Measurements from ENCODE around the gene EIF4G1. TPM values are rescaled to one million over a fixed set of nuclear protein-coding genes. Genes with fewer than 3 reads are reported as not detected.

Gene EIF4G1
- polyA plus RNA-seq, 3 donors: 171 to 242 (median 221) TPM

GRCh38 chr3:184375747-184376461 lies 61.5 kb downstream of the EIF4G1 start:
- DNase-seq (ENCODE audit: extremely low read depth in 1 of 11, low read depth in 9 of 11, low spot score in 4 of 11): no peak

GRCh38 chr3:184377374-184377773 lies 63.0 kb downstream of the EIF4G1 start:
- DNase-seq (ENCODE audit: extremely low read depth in 1 of 11, low read depth in 9 of 11, low spot score in 4 of 11): no peak

- no peak for DNase-seq (ENCODE audit: extremely low read depth in 1 of 11, low read depth in 9 of 11, low spot score in 4 of 11)
These were observed 63.6 kb downstream of the EIF4G1 start, which contains the start of gene THPO for GRCh38 chr3:184377882-184378445. Gene THPO, minus strand, starts transcription at chr3:184378207. Its CDS starts 1,948 bp downstream, at chr3:184376259.

GRCh38 chr3:184378651-184379357 lies 64.4 kb downstream of the EIF4G1 start:
- DNase-seq (ENCODE audit: extremely low read depth in 1 of 11, low read depth in 9 of 11, low spot score in 4 of 11): no peak

GRCh38 chr3:184379358-184380184 lies 65.2 kb downstream of the EIF4G1 start, which contains the start of gene CHRD:
Gene CHRD, plus strand, starts transcription at chr3:184380054. Its CDS starts 265 bp downstream, at chr3:184380319.
- DNase-seq (ENCODE audit: extremely low read depth in 1 of 11, low read depth in 9 of 11, low spot score in 4 of 11): no peak

- DNase-seq (ENCODE audit: extremely low read depth in 1 of 11, low read depth in 9 of 11, low spot score in 4 of 11): peak in 1 of 11 donors; percentile 65
These were observed 65.8 kb downstream of the EIF4G1 start for GRCh38 chr3:184380185-184380626.

- DNase-seq (ENCODE audit: extremely low read depth in 1 of 11, low read depth in 9 of 11, low spot score in 4 of 11): no peak
These were observed 66.3 kb downstream of the EIF4G1 start for GRCh38 chr3:184380627-184381260.

- no peak for DNase-seq (ENCODE audit: extremely low read depth in 1 of 11, low read depth in 9 of 11, low spot score in 4 of 11)
These were observed 67.1 kb downstream of the EIF4G1 start for GRCh38 chr3:184381261-184382224.

GRCh38 chr3:184382326-184383032 lies 68.1 kb downstream of the EIF4G1 start:
- no peak for DNase-seq (ENCODE audit: extremely low read depth in 1 of 11, low read depth in 9 of 11, low spot score in 4 of 11)

- no peak for DNase-seq (ENCODE audit: extremely low read depth in 1 of 11, low read depth in 9 of 11, low spot score in 4 of 11)
These were observed 68.8 kb downstream of the EIF4G1 start for GRCh38 chr3:184383033-184383740.

GRCh38 chr3:184384342-184384741 lies 69.9 kb downstream of the EIF4G1 start:
- DNase-seq (ENCODE audit: extremely low read depth in 1 of 11, low read depth in 9 of 11, low spot score in 4 of 11): no peak

Other genes with a start within 250 kb of the EIF4G1 start
- gene HTR3E, start 217.5 kb upstream of the EIF4G1 start, polyA plus RNA-seq (ENCODE audit: insufficient read length in 3 of 3): under 1 TPM in 1 of 3 donors, not detected in 2; 0.11 TPM
- 10 to 100 TPM; 48.6 to 56.2 (median 49.6) TPM for gene EIF2B5, start 179.2 kb upstream of the EIF4G1 start, polyA plus RNA-seq (ENCODE audit: insufficient read length in 3 of 3)
- 10 to 100 TPM; 65.4 to 89.1 (median 83.6) TPM for gene DVL3, start 159.2 kb upstream of the EIF4G1 start, polyA plus RNA-seq (ENCODE audit: insufficient read length in 3 of 3)
- 100 to 1,000 TPM; 329 to 372 (median 369) TPM for gene AP2M1, start 139.8 kb upstream of the EIF4G1 start, polyA plus RNA-seq (ENCODE audit: insufficient read length in 3 of 3)
- 10 to 100 TPM; 57.6 to 71.1 (median 60.9) TPM for gene ABCF3, start 128.4 kb upstream of the EIF4G1 start, polyA plus RNA-seq (ENCODE audit: insufficient read length in 3 of 3)
- gene VWA5B2, start 85.0 kb upstream of the EIF4G1 start, polyA plus RNA-seq (ENCODE audit: insufficient read length in 3 of 3): 1 to 10 TPM; 1.3 to 2.7 (median 1.8) TPM
- gene ALG3, start 65.6 kb upstream of the EIF4G1 start, polyA plus RNA-seq (ENCODE audit: insufficient read length in 3 of 3): 10 to 100 TPM; 29.2 to 38.1 (median 35.1) TPM
- 1 to 10 TPM; 2.2 to 3.2 (median 3.0) TPM for gene EEF1AKMT4, start 64.9 kb upstream of the EIF4G1 start, polyA plus RNA-seq (ENCODE audit: insufficient read length in 3 of 3)
- gene CAMK2N2, start 53.1 kb upstream of the EIF4G1 start, polyA plus RNA-seq (ENCODE audit: insufficient read length in 3 of 3): under 1 TPM in 2 of 3 donors, not detected in 1; 0.17 to 0.33 TPM
- gene ECE2, start 38.6 kb upstream of the EIF4G1 start, polyA plus RNA-seq (ENCODE audit: insufficient read length in 3 of 3): not detected
- 100 to 1,000 TPM; 210 to 252 (median 223) TPM for gene PSMD2, start 15.4 kb upstream of the EIF4G1 start, polyA plus RNA-seq (ENCODE audit: insufficient read length in 3 of 3)
- 10 to 100 TPM in 2 of 3 donors, 1 to 10 TPM in 1; 9.7 to 17.2 (median 12.9) TPM for gene FAM131A, start 23.0 kb downstream of the EIF4G1 start, polyA plus RNA-seq (ENCODE audit: insufficient read length in 3 of 3)
- gene CLCN2, start 47.0 kb downstream of the EIF4G1 start, polyA plus RNA-seq (ENCODE audit: insufficient read length in 3 of 3): 10 to 100 TPM in 2 of 3 donors, 1 to 10 TPM in 1; 9.7 to 14.0 (median 11.5) TPM
- gene POLR2H, start 47.1 kb downstream of the EIF4G1 start, polyA plus RNA-seq (ENCODE audit: insufficient read length in 3 of 3): 100 to 1,000 TPM in 1 of 3 donors, 10 to 100 TPM in 2; 87.2 to 115 (median 91.0) TPM
- gene THPO, start 63.6 kb downstream of the EIF4G1 start, polyA plus RNA-seq (ENCODE audit: insufficient read length in 3 of 3): 1 to 10 TPM; 1.8 to 2.4 (median 2.0) TPM
- 10 to 100 TPM; 10.5 to 19.0 (median 14.2) TPM for gene CHRD, start 65.4 kb downstream of the EIF4G1 start, polyA plus RNA-seq (ENCODE audit: insufficient read length in 3 of 3)
- gene EPHB3, start 247.2 kb downstream of the EIF4G1 start, polyA plus RNA-seq (ENCODE audit: insufficient read length in 3 of 3): 10 to 100 TPM; 29.0 to 32.7 (median 29.5) TPM